GM12801 (cell line): ENCODE data around the gene FHL2.

Experiments
- TF ChIP-seq, protein P1 (sequence below): IDR thresholded peaks from one replicate; pipeline ENCODE4 v1.5.1; 2011; ENCODE audit warnings: control low read depth; ENCODE audit not compliant: insufficient read length; ENCODE audit errors: extremely low read depth

FHL2 gene

GRCh38 chr2:105418522-105418921 lies 19.7 kb upstream of the FHL2 start:
- TF ChIP-seq, protein P1, sequence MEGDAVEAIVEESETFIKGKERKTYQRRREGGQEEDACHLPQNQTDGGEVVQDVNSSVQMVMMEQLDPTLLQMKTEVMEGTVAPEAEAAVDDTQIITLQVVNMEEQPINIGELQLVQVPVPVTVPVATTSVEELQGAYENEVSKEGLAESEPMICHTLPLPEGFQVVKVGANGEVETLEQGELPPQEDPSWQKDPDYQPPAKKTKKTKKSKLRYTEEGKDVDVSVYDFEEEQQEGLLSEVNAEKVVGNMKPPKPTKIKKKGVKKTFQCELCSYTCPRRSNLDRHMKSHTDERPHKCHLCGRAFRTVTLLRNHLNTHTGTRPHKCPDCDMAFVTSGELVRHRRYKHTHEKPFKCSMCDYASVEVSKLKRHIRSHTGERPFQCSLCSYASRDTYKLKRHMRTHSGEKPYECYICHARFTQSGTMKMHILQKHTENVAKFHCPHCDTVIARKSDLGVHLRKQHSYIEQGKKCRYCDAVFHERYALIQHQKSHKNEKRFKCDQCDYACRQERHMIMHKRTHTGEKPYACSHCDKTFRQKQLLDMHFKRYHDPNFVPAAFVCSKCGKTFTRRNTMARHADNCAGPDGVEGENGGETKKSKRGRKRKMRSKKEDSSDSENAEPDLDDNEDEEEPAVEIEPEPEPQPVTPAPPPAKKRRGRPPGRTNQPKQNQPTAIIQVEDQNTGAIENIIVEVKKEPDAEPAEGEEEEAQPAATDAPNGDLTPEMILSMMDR, result no peak

- TF ChIP-seq, protein P1, result no peak
These were observed 19.1 kb upstream of the FHL2 start for GRCh38 chr2:105417857-105418436.

DNA sequence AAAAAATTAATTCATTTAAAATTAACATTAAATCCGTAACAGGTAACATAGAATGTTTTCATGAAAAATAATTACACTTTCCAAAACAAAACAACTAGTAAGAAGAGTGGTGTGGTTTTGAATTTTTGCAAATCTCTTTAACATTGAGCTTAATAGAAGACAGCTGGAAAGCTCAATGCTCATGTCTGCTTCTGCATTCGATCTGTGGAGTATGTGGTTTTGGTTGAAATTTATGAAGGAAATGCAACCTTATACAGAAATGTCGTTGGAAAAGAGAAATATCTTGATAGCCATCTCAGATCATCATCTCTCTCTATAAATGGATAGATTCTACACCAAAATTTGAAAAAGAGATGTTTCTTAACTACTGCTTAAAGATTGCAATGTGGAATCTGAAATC lies 17.3 kb upstream of the FHL2 start:
- TF ChIP-seq, protein P1, result no peak

- TF ChIP-seq, protein P1, result no peak
These were observed 16.2 kb upstream of the FHL2 start for GRCh38 chr2:105415007-105415406.

DNA sequence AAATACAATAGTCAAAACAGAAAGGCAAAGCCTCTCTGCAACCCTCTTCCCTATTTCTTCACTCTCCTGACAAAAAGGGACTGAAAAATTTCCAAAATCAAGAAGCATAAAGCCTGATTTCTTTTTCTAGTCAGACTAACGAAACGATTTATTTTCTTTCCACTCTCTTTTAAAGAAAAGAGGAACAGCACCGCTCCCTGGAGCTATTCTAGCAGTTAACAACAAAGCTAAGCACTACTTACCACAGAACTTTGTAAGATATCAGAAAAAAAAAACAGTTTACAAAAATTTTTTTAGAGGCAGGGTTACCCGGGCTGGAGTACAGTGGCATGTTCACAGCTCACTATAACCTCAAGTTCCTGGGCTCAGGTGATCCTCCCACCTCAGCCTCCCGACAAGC lies 14.4 kb upstream of the FHL2 start:
- TF ChIP-seq, protein P1, result no peak

DNA sequence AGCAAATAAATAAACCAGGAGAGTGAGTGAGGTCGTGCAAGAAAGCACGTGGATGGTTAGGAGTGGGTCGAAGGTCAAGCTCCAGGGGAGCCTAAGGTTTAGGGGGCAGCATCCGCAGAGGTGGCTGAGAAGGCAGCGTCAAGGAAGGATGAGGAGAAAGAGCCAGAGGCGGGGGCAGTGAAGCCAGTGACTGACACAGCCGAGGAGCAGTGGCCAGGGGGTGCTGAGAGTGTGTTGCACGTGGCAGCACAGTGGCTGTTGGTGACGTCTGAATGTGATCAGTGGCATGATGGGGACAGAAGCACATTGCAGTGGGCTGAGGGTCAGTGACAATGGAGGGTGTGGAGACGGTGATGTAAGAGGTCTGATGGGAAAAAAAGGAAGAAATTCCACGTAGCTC lies 13.7 kb upstream of the FHL2 start:
- TF ChIP-seq, protein P1, result no peak

DNA sequence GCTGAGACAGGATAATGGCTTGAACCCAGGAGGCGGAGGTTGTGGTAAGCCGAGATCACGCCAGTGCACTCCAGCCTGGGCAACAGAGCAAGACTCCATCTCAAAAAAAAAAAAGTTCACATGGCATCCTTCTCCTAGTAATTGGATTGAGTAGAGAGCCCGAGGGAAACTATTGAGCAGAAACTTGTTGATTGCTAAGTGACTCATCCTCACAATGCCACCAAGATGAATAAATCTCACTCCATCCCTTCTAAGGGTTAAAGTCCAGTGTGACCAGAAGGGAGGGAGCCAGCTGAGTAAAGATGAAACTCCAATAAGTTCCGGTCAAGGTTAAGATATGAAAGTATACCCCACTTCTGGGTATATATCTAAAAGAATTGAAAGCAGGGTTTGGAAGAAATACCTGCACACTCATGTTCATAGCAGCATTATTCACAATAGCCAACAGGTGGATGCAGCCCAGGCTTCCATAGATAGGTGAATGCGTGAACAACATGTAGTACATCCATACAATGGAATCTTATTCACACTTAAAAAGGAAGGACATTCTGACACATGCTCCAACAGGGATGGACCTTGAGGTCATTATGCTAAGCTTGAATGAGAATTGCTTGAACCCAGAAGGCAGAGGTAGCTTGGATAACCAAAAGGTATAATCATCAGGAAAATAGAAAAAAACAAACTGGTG lies 13.0 kb upstream of the FHL2 start:
- TF ChIP-seq, protein P1, result no peak
